Esophagus muscularis mucosa (tissue), 4 donors: ENCODE measurements around the gene PRKN. TPM values are rescaled to one million over a fixed set of nuclear protein-coding genes. Genes with fewer than 3 reads are reported as not detected.
A peak's percentile ranks its signal among the peaks of the same experiment; 100 is the strongest.
"Not testable (repeated sequence)": the region's sequence is repeated elsewhere in the genome, so short reads cannot be mapped to it uniquely, and the experiment has no call there.

Experiments used
- DNase-seq: peaks from one replicate; pipeline ENCODE4 v3.0.0-alpha.2; 2017; ENCODE audit errors: extremely low spot score
- H3K27ac ChIP-seq, 4 donors: fragments of 200-600 bp; sonication (generic); replicated peaks in 1 of 4; 1 replicate in 3 of 4; 2 replicates in 1 of 4; pipeline ENCODE4 v1.5.1; 2016 to 2019; ENCODE audit warnings: mild to moderate bottlenecking in 1 of 4
- H3K27me3 ChIP-seq, 4 donors: fragments of 200-600 bp; sonication (generic); one replicate each; pipeline versions ENCODE4 v1.5.1 to v1.6.0; 2016 to 2019
- H3K36me3 ChIP-seq, 4 donors: fragments of 200-600 bp; sonication (generic); one replicate each; pipeline ENCODE4 v1.5.1; 2016 to 2019
- H3K4me1 ChIP-seq, 4 donors: fragments of 200-600 bp; sonication (generic); one replicate each; pipeline ENCODE4 v1.5.1; 2016 to 2019
- H3K4me3 ChIP-seq, 4 donors: fragments of 200-600 bp; sonication (generic); 1 replicate in 2 of 4; 2 replicates in 2 of 4; pipeline ENCODE4 v1.5.1; 2016 to 2019; ENCODE audit warnings: mild to moderate bottlenecking in 4 of 4, moderate library complexity in 1 of 4
- H3K9me3 ChIP-seq, 4 donors: fragments of 200-600 bp; sonication (generic); 1 replicate in 3 of 4; 2 replicates in 1 of 4; pipeline ENCODE4 v1.5.1; 2016 to 2019
- EP300 ChIP-seq: sonication (generic); formaldehyde crosslinking; IDR thresholded peaks from one replicate; pipeline ENCODE4 v1.6.1; 2017; ENCODE audit warnings: antibody characterized with exemption
- POLR2A ChIP-seq: fragments of 450-650 bp; IDR thresholded peaks from one replicate; pipeline ENCODE4 v1.6.1; 2017; ENCODE audit warnings: antibody characterized with exemption, moderate library complexity, mild to moderate bottlenecking, low read depth
- POLR2AphosphoS5 ChIP-seq, 2 donors: sonication (generic); formaldehyde crosslinking; IDR thresholded peaks; one replicate each; pipeline ENCODE4 v1.6.1; 2017; ENCODE audit warnings: antibody characterized with exemption in 2 of 2
- WGBS: methylation state at CpG from one replicate; pipeline ENCODE4 v1.1.5; 2018; 5-methylcytosine and 5-hydroxymethylcytosine counted together
- intact Hi-C: fragments of 100-400 bp; cut with DNase I; formaldehyde crosslinking; loops from one replicate; pipeline ENCODE4 v1.15.1; 2023
- total RNA-seq, 4 donors: library from RNA; depleted of rRNA; stranded (reverse); fragments of >200 nt; gene quantifications; one replicate each; pipeline versions ENCODE4 v1.1.0 to v1.2.1, GENCODE V29; 2016
- TF ChIP-seq, protein P1 (sequence below), 3 experiments: fragments of 200-600 bp in 2 of 3; fragments of 450-650 bp in 1 of 3; sonication (generic) in 2 of 3; IDR thresholded peaks; one replicate each; pipeline ENCODE4 v1.5.1; 2017 to 2019; ENCODE audit warnings: antibody characterized with exemption in 3 of 3, mild to moderate bottlenecking in 2 of 3, moderate library complexity in 1 of 3

PRKN gene
- total RNA-seq, 4 donors from 2014 or later = 9.6 to 14.5 (median 10.8) TPM

DNA sequence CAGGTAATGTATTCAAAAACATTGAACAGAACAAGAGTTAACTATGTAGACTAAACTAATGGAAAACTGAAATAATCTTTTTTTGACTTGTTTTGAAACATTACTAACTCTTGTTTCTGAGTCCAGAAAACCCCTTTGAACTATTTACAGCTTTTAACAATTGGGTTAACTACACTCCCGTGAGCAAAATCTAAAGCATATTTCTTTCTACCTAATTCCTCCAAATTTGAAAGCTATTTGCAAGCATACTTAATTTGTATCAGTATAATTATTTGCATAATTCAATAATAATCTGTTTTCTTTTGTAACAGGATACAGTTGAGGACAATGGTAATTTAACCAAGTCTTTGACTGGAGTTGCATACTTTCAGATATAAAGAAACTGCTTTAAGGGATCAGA is 1391.1 kb downstream of the PRKN start:
- H3K27me3 ChIP-seq = no peaks in the 10 kb centered on the region
- no peaks in the 10 kb centered on the region for H3K4me1 ChIP-seq
- 94% methylated on average over 1 of the region's 1 CpG for WGBS
- H3K9me3 ChIP-seq = no peaks in the 10 kb centered on the region
- no peaks in the 10 kb centered on the region for H3K36me3 ChIP-seq
- H3K4me3 ChIP-seq = no peak overlapping the region
- intact Hi-C loops = no loop called here
- no peak overlapping the region for H3K27ac ChIP-seq
- no peak for TF ChIP-seq POLR2AphosphoS5 (IDR thresholded peaks at IDR 0.05)
- TF ChIP-seq, protein P1, sequence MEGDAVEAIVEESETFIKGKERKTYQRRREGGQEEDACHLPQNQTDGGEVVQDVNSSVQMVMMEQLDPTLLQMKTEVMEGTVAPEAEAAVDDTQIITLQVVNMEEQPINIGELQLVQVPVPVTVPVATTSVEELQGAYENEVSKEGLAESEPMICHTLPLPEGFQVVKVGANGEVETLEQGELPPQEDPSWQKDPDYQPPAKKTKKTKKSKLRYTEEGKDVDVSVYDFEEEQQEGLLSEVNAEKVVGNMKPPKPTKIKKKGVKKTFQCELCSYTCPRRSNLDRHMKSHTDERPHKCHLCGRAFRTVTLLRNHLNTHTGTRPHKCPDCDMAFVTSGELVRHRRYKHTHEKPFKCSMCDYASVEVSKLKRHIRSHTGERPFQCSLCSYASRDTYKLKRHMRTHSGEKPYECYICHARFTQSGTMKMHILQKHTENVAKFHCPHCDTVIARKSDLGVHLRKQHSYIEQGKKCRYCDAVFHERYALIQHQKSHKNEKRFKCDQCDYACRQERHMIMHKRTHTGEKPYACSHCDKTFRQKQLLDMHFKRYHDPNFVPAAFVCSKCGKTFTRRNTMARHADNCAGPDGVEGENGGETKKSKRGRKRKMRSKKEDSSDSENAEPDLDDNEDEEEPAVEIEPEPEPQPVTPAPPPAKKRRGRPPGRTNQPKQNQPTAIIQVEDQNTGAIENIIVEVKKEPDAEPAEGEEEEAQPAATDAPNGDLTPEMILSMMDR (IDR thresholded peaks at IDR 0.05) = no peak
- TF ChIP-seq EP300 = no peak
- TF ChIP-seq POLR2A = no peak
- no peak for DNase-seq

DNA sequence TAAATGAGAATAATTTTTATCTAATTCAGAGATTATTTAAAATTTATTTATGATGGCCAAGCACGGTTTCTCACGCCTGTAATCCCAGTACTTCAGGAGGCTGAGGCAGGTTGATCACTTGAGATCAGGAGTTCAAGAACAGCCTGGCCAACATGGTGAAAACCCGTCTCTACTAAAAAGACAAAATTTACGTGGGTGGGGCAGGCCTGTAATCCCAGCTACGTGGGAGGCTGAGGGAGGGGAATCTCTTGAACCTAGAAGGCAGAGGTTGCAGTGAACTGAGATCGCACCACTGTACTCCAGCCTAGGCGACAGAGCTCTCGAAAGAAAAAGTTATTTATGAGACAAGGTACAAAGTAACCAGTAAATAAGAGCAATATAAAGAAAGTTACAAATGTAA is 1394.2 kb downstream of the PRKN start:
- TF ChIP-seq POLR2AphosphoS5 (IDR thresholded peaks at IDR 0.05) (no peak), EP300 (no peak), POLR2A (no peak)
- TF ChIP-seq, protein P1 (IDR thresholded peaks at IDR 0.05) = no peak
- Histone ChIP-seq H3K27ac (no peak overlapping the region), H3K9me3 (no peaks in the 10 kb centered on the region), H3K27me3 (no peaks in the 10 kb centered on the region), H3K4me3 (no peak overlapping the region), H3K4me1 (no peaks in the 10 kb centered on the region), H3K36me3 (no peaks in the 10 kb centered on the region)
- DNase-seq = peak; percentile 53
- intact Hi-C loops = no loop called here
- WGBS = 89% methylated on average over 8 of the region's 8 CpGs

DNA sequence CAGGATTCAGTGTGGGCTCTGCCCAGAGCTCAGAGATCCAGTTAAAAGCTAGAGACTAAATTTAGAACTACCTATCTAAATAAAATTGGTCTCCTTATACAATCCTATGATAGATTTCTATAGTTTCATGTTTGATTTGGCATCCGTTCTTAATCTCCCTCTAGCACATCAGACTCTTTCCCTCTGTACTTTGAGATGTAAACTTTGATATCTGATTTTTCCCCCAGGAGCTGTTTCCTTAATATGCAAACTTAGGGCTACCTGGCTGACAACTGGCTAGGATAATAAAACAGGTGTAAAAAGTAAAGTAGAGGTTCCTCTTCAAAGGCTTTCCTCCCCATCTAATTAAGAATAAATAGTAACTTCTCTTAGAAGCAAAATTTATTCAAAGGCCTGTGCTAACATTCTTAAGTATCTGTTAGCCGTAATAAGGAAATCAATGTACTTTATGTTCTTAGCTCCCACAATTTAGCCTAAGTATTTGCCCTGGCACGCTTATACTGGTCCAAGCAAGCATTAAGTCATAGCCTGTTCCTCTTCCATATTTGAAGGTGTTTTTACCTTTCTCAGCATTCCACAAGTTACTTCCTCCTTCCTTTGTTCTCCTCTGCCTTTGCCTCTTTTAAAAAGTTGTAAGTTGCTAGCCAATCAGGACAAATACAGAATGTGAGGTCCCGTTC is 1396.0 kb downstream of the PRKN start:
- H3K9me3 ChIP-seq, H3K27ac ChIP-seq, H3K27me3 ChIP-seq, H3K4me1 ChIP-seq, H3K4me3 ChIP-seq, intact Hi-C loops, H3K36me3 ChIP-seq, DNase-seq: not testable (repeated sequence)
- WGBS = 85% methylated on average over 4 of the region's 4 CpGs

DNA sequence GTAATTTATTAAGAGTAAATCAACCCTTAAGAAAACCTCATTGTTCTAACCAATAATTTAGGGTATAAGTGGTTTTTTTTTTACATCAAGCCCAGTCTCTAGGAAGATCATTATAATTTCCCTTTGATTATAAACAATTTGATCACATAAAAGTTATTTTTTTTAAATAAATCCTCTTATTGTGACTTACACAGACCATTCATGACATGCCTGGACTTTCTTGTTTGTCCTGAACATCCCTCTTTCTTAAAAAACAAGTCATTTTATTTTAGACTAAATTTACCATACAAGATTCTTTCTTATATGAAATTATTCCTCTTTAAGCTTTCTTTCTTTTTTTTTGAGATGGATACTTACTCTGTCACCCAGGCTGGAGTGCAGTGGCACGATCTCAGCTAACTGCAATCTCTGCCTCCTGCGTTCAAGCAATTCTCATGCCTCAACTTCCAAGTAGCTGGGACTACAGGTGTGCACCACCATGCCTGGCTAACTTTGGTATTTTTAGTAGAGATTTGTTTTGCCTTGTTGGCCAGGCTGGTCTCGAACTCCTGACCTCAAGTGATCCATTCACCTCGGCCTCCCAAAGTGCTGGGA is 1400.1 kb downstream of the PRKN start:
- no peak for TF ChIP-seq POLR2A
- TF ChIP-seq EP300 = no peak
- Histone ChIP-seq H3K4me3 (no peak overlapping the region), H3K4me1 (no peaks in the 10 kb centered on the region), H3K9me3 (no peaks in the 10 kb centered on the region), H3K27ac (no peak overlapping the region), H3K36me3 (no peaks in the 10 kb centered on the region), H3K27me3 (no peaks in the 10 kb centered on the region)
- WGBS = 92% methylated on average over 4 of the region's 4 CpGs
- DNase-seq = peak; percentile 50
- intact Hi-C loops = no loop called here

DNA sequence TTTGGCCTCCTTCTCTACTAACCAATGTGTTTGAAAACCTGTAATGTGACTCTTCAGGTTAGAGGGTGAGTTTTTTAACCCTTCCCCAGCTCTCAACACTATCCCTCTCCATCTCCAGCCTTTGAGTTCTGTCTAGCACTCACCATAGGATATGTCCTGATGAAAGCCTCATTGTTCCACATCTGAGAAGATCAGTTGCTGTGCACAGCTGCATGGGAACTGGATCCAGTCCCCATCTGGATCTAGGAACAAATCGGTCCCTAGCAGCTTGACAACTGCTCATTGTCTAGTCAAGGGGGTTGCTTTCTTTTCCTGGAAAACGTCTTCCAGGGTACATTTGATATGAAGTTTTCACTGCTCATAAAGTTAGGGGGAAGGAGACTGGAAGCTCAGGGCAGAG is 1408.3 kb downstream of the PRKN start:
- Histone ChIP-seq H3K27me3 (no peaks in the 10 kb centered on the region), H3K4me3 (no peak overlapping the region), H3K9me3 (no peaks in the 10 kb centered on the region), H3K36me3 (no peaks in the 10 kb centered on the region), H3K27ac (no peak overlapping the region), H3K4me1 (no peaks in the 10 kb centered on the region)
- intact Hi-C loops = no loop called here
- TF ChIP-seq POLR2AphosphoS5 (IDR thresholded peaks at IDR 0.05) = no peak
- TF ChIP-seq, protein P1 (IDR thresholded peaks at IDR 0.05) = no peak
- TF ChIP-seq EP300 = no peak
- TF ChIP-seq POLR2A = no peak
- DNase-seq = no peak
- WGBS = 65% methylated on average over 2 of the region's 2 CpGs
